ENCODE results near the gene SLC4A1. TPM values are rescaled to one million over a fixed set of nuclear protein-coding genes. Genes with fewer than 3 reads are reported as not detected.

Gene SLC4A1
- total and polyA plus RNA-seq, 2 donors from 2014 or later, result 2.1 to 201 TPM

GRCh38 chr17:44256671-44257070, 11.3 kb downstream of the SLC4A1 start:
- intact Hi-C loops (cut with DNase I), result no loop called here
- no peak for DNase-seq
- TF ChIP-seq, protein P1, sequence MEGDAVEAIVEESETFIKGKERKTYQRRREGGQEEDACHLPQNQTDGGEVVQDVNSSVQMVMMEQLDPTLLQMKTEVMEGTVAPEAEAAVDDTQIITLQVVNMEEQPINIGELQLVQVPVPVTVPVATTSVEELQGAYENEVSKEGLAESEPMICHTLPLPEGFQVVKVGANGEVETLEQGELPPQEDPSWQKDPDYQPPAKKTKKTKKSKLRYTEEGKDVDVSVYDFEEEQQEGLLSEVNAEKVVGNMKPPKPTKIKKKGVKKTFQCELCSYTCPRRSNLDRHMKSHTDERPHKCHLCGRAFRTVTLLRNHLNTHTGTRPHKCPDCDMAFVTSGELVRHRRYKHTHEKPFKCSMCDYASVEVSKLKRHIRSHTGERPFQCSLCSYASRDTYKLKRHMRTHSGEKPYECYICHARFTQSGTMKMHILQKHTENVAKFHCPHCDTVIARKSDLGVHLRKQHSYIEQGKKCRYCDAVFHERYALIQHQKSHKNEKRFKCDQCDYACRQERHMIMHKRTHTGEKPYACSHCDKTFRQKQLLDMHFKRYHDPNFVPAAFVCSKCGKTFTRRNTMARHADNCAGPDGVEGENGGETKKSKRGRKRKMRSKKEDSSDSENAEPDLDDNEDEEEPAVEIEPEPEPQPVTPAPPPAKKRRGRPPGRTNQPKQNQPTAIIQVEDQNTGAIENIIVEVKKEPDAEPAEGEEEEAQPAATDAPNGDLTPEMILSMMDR (IDR thresholded peaks at IDR 0.05; ENCODE audit: borderline replicate concordance, extremely low read depth, insufficient read depth), result no peak
- H3K36me3 ChIP-seq (ENCODE audit: control insufficient read depth in 2 of 3, insufficient read depth in 3 of 3, low read length in 3 of 3), result no peaks in the 10 kb centered on the region
- no peak overlapping the region for H3K4me3 ChIP-seq (ENCODE audit: low read length in 3 of 3)
- H3K4me1 ChIP-seq (ENCODE audit: control insufficient read depth in 2 of 3, insufficient read depth in 2 of 3, low read depth in 1 of 3, low read length in 3 of 3), result no peaks in the 10 kb centered on the region
- H3K27me3 ChIP-seq (ENCODE audit: control insufficient read depth, insufficient read depth, low read length), result no peaks in the 10 kb centered on the region
- no peak for FAIRE-seq
- no peak overlapping the region for H3K27ac ChIP-seq (ENCODE audit: low read depth in 2 of 2, low read length in 2 of 2)
- H3K9ac ChIP-seq (ENCODE audit: low read length in 3 of 3), result no peak overlapping the region
- no peaks in the 10 kb centered on the region for H3K9me3 ChIP-seq (ENCODE audit: control insufficient read depth in 2 of 3, insufficient read depth in 1 of 3, low read length in 3 of 3)

DNA sequence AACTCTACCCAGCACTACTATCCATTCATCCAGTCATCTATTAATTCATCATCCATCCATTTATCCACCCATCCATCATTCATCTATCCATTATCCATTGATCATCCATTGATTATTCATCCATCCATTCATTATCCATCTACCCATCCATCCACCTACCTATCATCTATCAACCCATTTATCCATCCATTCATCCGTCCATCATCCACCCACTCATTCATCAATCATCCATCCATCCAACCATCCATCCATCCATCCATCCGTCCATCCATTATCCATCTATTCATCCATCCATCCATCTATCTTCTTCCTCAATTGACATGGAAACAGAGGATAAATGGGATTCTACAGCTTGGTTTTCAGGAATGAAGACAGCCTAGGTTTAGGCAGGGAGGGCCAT, 12.0 kb downstream of the SLC4A1 start:
- H3K9ac ChIP-seq (ENCODE audit: low read length in 3 of 3), result no peak overlapping the region
- no peaks in the 10 kb centered on the region for H3K9me3 ChIP-seq (ENCODE audit: control insufficient read depth in 2 of 3, insufficient read depth in 1 of 3, low read length in 3 of 3)
- TF ChIP-seq, protein P1 (IDR thresholded peaks at IDR 0.05; ENCODE audit: borderline replicate concordance, extremely low read depth, insufficient read depth), result no peak
- no peak overlapping the region for H3K27ac ChIP-seq (ENCODE audit: low read depth in 2 of 2, low read length in 2 of 2)
- intact Hi-C loops (cut with DNase I), result no loop called here
- H3K4me3 ChIP-seq (ENCODE audit: low read length in 3 of 3), result no peak overlapping the region
- H3K27me3 ChIP-seq (ENCODE audit: control insufficient read depth, insufficient read depth, low read length), result no peaks in the 10 kb centered on the region
- H3K4me1 ChIP-seq (ENCODE audit: control insufficient read depth in 2 of 3, insufficient read depth in 2 of 3, low read depth in 1 of 3, low read length in 3 of 3), result no peaks in the 10 kb centered on the region
- DNase-seq (no peak), FAIRE-seq (no peak)
- no peaks in the 10 kb centered on the region for H3K36me3 ChIP-seq (ENCODE audit: control insufficient read depth in 2 of 3, insufficient read depth in 3 of 3, low read length in 3 of 3)

- DNase-seq, result no peak
- no peak for FAIRE-seq
- TF ChIP-seq, protein P1 (IDR thresholded peaks at IDR 0.05; ENCODE audit: borderline replicate concordance, extremely low read depth, insufficient read depth), result no peak
- H3K27ac ChIP-seq (ENCODE audit: low read depth in 2 of 2, low read length in 2 of 2), result no peak overlapping the region
- H3K9ac ChIP-seq (ENCODE audit: low read length in 3 of 3), result no peak overlapping the region
- no peaks in the 10 kb centered on the region for H3K9me3 ChIP-seq (ENCODE audit: control insufficient read depth in 2 of 3, insufficient read depth in 1 of 3, low read length in 3 of 3)
- no peaks in the 10 kb centered on the region for H3K27me3 ChIP-seq (ENCODE audit: control insufficient read depth, insufficient read depth, low read length)
- no peak overlapping the region for H3K4me3 ChIP-seq (ENCODE audit: low read length in 3 of 3)
- H3K36me3 ChIP-seq (ENCODE audit: control insufficient read depth in 2 of 3, insufficient read depth in 3 of 3, low read length in 3 of 3), result no peaks in the 10 kb centered on the region
- intact Hi-C loops (cut with DNase I), result no loop called here
- no peaks in the 10 kb centered on the region for H3K4me1 ChIP-seq (ENCODE audit: control insufficient read depth in 2 of 3, insufficient read depth in 2 of 3, low read depth in 1 of 3, low read length in 3 of 3)
Observed at GRCh38 chr17:44254361-44255095, 13.4 kb downstream of the SLC4A1 start.

Measured in kidney (tissue), 14 donors.